ENCODE data around the gene ATP1B2. TPM values are rescaled to one million over a fixed set of nuclear protein-coding genes. Genes with fewer than 3 reads are reported as not detected.

Gene ATP1B2
- total RNA-seq, 1 donor = not detected

DNA sequence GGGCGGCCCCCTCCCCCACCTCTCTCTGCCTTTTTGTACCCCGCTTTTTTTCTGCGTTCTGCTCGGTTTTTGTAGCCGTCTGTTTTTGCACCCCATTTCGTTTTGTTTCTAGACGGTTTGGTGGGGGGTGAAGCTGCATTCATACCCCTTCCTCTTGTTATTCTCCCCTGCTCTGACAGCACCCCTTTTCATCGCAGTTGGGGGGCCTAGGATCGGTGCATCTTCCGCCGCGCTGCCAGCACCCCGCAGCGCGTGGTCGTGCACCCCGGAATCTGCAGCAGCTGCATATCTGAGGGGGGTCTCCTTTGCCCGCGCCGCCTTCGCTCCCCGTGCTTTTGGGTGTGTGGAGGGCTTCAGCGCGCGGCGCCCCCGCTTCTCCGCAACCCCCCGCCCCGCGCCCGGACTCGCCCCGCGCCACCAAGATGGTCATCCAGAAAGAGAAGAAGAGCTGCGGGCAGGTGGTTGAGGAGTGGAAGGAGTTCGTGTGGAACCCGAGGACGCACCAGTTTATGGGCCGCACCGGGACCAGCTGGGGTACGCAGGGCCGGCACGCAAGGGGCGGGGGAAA, 455 bp downstream of the ATP1B2 start:
- TF ChIP-seq, protein P1, sequence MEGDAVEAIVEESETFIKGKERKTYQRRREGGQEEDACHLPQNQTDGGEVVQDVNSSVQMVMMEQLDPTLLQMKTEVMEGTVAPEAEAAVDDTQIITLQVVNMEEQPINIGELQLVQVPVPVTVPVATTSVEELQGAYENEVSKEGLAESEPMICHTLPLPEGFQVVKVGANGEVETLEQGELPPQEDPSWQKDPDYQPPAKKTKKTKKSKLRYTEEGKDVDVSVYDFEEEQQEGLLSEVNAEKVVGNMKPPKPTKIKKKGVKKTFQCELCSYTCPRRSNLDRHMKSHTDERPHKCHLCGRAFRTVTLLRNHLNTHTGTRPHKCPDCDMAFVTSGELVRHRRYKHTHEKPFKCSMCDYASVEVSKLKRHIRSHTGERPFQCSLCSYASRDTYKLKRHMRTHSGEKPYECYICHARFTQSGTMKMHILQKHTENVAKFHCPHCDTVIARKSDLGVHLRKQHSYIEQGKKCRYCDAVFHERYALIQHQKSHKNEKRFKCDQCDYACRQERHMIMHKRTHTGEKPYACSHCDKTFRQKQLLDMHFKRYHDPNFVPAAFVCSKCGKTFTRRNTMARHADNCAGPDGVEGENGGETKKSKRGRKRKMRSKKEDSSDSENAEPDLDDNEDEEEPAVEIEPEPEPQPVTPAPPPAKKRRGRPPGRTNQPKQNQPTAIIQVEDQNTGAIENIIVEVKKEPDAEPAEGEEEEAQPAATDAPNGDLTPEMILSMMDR (IDR thresholded peaks at IDR 0.05; ENCODE audit: insufficient read depth, low read length) = no peak
- H3K4me3 ChIP-seq (ENCODE audit: low read depth, low read length) = peak overlapping the region; percentile 13
- DNase-seq (ENCODE audit: low read depth) = no peak

DNA sequence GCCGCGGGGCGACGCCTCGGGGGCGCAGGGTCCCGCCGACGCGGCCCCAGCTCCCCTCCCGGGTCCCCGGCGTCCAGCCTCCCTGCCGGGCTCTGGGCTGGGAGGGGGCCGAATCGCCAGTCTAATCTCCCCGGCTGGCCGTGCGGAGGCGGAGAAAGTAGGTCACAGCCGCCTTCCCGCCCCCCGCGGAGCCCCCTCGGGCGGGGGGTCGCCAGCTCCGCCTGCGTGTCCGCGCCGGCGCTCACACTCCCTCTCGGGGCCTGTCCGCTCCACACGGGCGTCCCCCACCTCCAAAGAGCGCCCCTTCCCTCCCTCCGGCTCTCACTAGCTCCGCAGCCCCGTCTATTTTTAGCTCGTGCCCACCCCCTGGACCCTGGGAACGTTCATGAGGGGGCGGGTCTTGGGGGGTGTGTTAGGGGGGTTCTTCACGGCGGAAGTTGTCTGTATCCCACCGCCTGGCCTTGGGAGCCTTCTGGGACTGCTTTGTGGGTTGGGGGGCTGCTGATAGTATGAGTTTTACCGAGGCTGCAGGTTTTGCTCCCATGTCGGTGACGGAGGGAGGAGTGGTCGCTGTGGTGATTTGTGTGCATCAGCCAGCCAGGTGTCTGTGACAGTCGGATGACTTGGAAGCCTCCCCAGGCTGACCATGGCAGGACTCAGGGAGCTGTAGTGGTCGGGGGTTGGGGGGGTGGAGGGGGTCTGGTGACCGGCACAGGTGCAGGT, 1.1 kb downstream of the ATP1B2 start:
- TF ChIP-seq, protein P1 (IDR thresholded peaks at IDR 0.05; ENCODE audit: insufficient read depth, low read length) = no peak
- no peak overlapping the region for H3K4me3 ChIP-seq (ENCODE audit: low read depth, low read length)
- DNase-seq (ENCODE audit: low read depth) = no peak

DNA sequence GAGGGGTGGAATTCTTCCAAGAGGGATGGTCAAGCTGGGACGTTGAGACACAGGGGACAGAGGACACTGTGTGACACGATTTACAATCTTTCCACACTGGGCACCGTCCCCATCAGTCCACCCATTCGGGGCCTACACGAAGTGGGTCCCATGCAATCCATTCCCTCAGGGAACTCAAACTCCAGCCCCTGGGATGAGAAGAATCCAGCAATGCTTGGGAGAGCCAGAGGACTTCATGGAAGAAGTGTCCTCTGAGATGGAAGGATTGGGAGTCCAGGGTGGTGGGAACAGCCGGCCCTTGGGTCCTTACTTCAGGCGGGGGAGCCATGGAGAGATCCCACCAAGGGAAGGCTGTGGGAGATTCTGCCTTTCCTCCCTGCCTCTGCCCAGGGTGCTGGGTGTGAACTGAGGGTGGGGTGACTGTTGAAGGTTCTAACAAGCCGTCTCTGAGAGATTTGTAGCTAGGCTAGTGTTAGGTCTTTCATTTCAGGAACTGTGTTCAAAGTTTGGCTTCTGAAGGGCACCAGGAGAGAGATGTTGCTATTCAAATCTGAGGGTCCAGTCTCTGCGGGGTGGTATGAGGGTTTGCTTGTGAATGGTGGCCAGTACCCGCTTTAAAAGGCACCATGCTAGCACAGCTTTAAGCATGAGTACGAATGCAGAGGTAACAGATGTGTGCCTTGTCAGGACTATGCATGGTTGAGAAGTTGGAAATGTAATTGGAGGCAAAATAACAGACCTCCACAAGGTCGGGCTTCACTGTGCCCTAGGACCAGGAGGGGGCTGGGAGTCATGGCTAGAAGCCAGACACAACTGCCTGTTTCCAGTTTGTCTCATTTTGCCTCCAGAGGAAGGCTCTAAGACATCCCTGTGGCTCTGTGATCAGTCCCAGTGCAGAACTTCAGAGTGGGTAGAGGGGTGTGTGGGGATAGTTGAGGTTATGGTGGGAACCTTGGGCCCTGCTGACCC, 1.9 kb downstream of the ATP1B2 start:
- DNase-seq (ENCODE audit: low read depth) = no peak
- no peak overlapping the region for H3K4me3 ChIP-seq (ENCODE audit: low read depth, low read length)
- TF ChIP-seq, protein P1 (IDR thresholded peaks at IDR 0.05; ENCODE audit: insufficient read depth, low read length) = no peak

DNA sequence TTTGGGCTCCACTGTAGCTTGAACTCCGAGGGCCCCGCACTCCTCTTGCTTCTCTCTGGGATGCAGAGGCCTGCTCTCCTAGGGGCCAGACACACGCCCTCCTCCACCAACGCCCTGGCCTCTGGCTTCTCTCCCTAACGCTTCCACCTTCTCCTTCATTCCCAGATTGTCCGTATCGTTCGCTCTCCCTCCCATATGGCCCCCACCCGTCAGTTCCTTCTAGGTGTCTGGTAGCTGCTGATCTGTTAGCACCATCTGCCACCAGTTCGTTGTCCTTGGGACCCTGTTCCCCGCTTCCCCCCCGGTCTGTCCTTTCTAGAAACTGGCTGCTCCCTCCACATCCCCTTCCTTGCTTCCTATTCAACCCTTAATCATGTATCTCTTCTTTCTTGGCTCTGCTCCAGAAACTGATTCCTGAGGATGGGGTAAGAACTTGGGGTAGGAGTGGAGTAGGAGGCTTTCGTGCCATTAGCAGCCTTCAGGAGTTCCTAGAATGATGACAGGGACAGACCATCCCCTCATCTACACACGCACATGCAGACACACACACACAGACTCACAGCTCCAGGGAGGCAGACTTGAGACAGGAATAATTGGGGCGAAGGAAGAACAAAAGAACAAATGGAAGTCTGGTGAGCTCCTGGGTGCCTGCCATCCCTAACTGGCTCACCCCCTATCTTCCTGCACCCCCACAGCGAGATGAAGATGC, 4.3 kb downstream of the ATP1B2 start:
- TF ChIP-seq, protein P1 (IDR thresholded peaks at IDR 0.05; ENCODE audit: insufficient read depth, low read length) = no peak
- DNase-seq (ENCODE audit: low read depth) = peak; percentile 22
- H3K4me3 ChIP-seq (ENCODE audit: low read depth, low read length) = no peak overlapping the region

DNA sequence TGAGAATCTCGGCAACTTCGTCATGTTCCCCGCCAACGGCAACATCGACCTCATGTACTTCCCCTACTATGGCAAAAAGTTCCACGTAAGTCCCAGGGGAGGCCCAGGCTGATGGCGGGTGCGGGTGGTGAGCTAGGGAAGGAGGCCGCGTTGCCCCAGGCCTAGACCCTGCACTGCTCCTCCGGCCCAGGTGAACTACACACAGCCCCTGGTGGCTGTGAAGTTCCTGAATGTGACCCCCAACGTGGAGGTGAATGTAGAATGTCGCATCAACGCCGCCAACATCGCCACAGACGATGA, 4.8 kb downstream of the ATP1B2 start:
- DNase-seq (ENCODE audit: low read depth) = no peak
- TF ChIP-seq, protein P1 (IDR thresholded peaks at IDR 0.05; ENCODE audit: insufficient read depth, low read length) = no peak
- H3K4me3 ChIP-seq (ENCODE audit: low read depth, low read length) = no peak overlapping the region

DNA sequence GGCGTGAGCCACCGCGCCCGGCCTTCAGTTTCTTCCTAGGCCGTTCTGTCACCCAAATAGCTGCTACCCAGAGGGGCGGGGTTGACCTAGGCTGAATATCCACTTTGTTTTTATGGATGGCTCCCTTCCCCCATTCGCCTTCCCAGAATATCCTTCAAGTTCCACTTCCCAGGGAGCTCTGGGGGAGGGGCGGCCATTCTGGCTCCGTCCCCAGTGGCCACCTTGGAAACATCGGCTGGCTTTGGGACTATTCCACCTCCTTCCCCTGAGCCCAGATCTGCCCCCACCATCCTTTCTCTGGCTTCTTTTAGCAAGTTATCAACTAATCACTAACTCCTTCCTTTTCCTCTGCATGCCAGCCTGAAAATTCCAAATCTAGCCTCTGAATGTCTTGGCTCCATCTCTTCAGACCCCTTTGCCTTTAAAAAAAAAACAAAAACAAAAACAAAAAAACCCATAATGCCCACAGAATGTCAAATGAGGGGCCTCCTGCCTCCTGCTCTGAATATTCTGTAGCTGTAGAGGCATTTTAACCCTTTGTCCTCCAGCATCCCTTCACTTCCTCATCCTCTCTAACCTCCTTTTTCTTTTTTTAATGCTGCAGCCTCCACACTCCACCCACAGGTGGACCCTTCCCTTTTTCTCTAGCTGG, 6.4 kb downstream of the ATP1B2 start:
- TF ChIP-seq, protein P1 (IDR thresholded peaks at IDR 0.05; ENCODE audit: insufficient read depth, low read length) = no peak
- H3K4me3 ChIP-seq (ENCODE audit: low read depth, low read length) = no peak overlapping the region
- peak; percentile 11 for DNase-seq (ENCODE audit: low read depth)
